LNCAP (cell line): Measurements from ENCODE around the gene PTGR3.

Experiments used
- CTCF ChIP-seq: fragments of 450-650 bp; IDR thresholded peaks from 2 replicates; pipeline ENCODE4 v1.5.1; 2017; ENCODE audit warnings: mild to moderate bottlenecking

Gene PTGR3

GRCh38 chr18:75244351-75245313, 35.7 kb upstream of the PTGR3 start:
- no peak for TF ChIP-seq CTCF

GRCh38 chr18:75241705-75242104, 32.8 kb upstream of the PTGR3 start:
- no peak for TF ChIP-seq CTCF

GRCh38 chr18:75240433-75240832, 31.5 kb upstream of the PTGR3 start:
- TF ChIP-seq CTCF, result no peak

GRCh38 chr18:75238786-75239185, 29.8 kb upstream of the PTGR3 start:
- TF ChIP-seq CTCF, result no peak

- no peak for TF ChIP-seq CTCF
These were observed 29.2 kb upstream of the PTGR3 start for GRCh38 chr18:75238100-75238499.

- no peak for TF ChIP-seq CTCF
These were observed 27.0 kb upstream of the PTGR3 start for GRCh38 chr18:75235896-75236295.

- TF ChIP-seq CTCF, result no peak
These were observed 26.0 kb upstream of the PTGR3 start for GRCh38 chr18:75234901-75235300.
